Endothelial cell of umbilical vein (primary cell): ENCODE measurements around the gene SIGLEC9. TPM values are rescaled to one million over a fixed set of nuclear protein-coding genes. Genes with fewer than 3 reads are reported as not detected.

Experiments used
- BruUV-seq: library from RNA; stranded (reverse); fragments of 400-500 nt; replicated peaks from 2 replicates; lab custom pipeline; 2021; lab: Mats Ljungman, UMichigan
- CTCF ChIA-PET: fragments of 300-600, 350-600 bp; sonication (Branson Sonifier 250); formaldehyde crosslinking; loops from one replicate; lab custom pipeline; 2021; ENCODE audit warnings: antibody characterized with exemption, inconsistent platforms; lab: Charles Lee
- POLR2A ChIA-PET: fragments of 300-600, 350-600 bp; sonication (Branson Sonifier 250); formaldehyde crosslinking; loops from one replicate; lab custom pipeline; 2021; ENCODE audit warnings: antibody characterized with exemption, inconsistent platforms; lab: Charles Lee
- DNase-seq: peaks from one replicate; pipeline ENCODE4 v3.0.0-alpha.2; 2011; ENCODE audit warnings: low read depth, low spot score
- FAIRE-seq: peaks from 2 replicates; lab custom pipeline; 2011; peaks lifted over from hg19 to GRCh38; lab: Jason Lieb, UNC
- H2AFZ ChIP-seq: 2 replicates; pipeline ENCODE4 v1.6.0; 2012; ENCODE audit warnings: low read depth, low read length, control low read depth, inconsistent platforms
- H3K27ac ChIP-seq: 2 replicates; pipeline ENCODE4 v1.5.1; 2011; ENCODE audit warnings: low read depth, mild to moderate bottlenecking, control low read depth, low read length, moderate library complexity; ENCODE audit not compliant: insufficient read depth
- H3K27me3 ChIP-seq, 2 experiments: 2 replicates each; pipeline versions ENCODE4 v1.6.0 to v1.6.1; 2011; ENCODE audit warnings: low read length in 2 of 2, mixed read lengths in 1 of 2; ENCODE audit not compliant: control insufficient read depth in 2 of 2, insufficient read depth in 2 of 2
- H3K36me3 ChIP-seq, 2 experiments: 2 replicates in 1 of 2; 3 replicates in 1 of 2; pipeline ENCODE4 v1.5.1; 2011; ENCODE audit warnings: low read length in 2 of 2, mild to moderate bottlenecking in 1 of 2, moderate library complexity in 1 of 2; ENCODE audit not compliant: control insufficient read depth in 2 of 2, insufficient read depth in 2 of 2; ENCODE audit errors: extremely low read depth in 1 of 2
- H3K4me1 ChIP-seq: 3 replicates; pipeline ENCODE4 v1.5.1; 2011; ENCODE audit warnings: mild to moderate bottlenecking, low read length; ENCODE audit not compliant: control insufficient read depth, insufficient read depth; ENCODE audit errors: extremely low read depth
- H3K4me2 ChIP-seq: 2 replicates; pipeline ENCODE4 v1.6.1; 2011; ENCODE audit warnings: low read length, control low read depth, mixed read lengths; ENCODE audit not compliant: insufficient read depth
- H3K4me3 ChIP-seq, 3 experiments: fragments of 200-600 bp in 1 of 3; sonication (generic), shearing (Covaris generic) in 1 of 3; replicated peaks in 1 of 3; 2 replicates each; pipeline ENCODE4 v1.5.1; 2011 to 2016; ENCODE audit warnings: control low read depth in 3 of 3, low read length in 3 of 3, mild to moderate bottlenecking in 2 of 3, inconsistent platforms in 1 of 3, low read depth in 1 of 3, moderate library complexity in 1 of 3; ENCODE audit not compliant: insufficient read depth in 1 of 3
- H3K79me2 ChIP-seq: 2 replicates; pipeline ENCODE4 v1.6.0; 2012; ENCODE audit warnings: low read length, inconsistent platforms; ENCODE audit not compliant: control insufficient read depth, insufficient read depth
- H3K9ac ChIP-seq: replicated peaks from 2 replicates; pipeline ENCODE3; 2011; ENCODE audit warnings: low read length, control low read depth; ENCODE audit not compliant: insufficient read depth; ENCODE audit errors: extremely low read depth
- H3K9me1 ChIP-seq: replicated peaks from 3 replicates; pipeline ENCODE4 v1.6.0; 2011; ENCODE audit warnings: mild to moderate bottlenecking, low read length; ENCODE audit not compliant: control insufficient read depth, insufficient read depth; ENCODE audit errors: extremely low read depth
- H3K9me3 ChIP-seq: replicated peaks from 2 replicates; pipeline ENCODE4 v1.5.1; 2012; ENCODE audit warnings: low read length, inconsistent platforms; ENCODE audit not compliant: control insufficient read depth, insufficient read depth
- H4K20me1 ChIP-seq: replicated peaks from 2 replicates; pipeline ENCODE3; 2011; ENCODE audit warnings: mild to moderate bottlenecking, low read length; ENCODE audit not compliant: control insufficient read depth, insufficient read depth; ENCODE audit errors: extremely low read depth
- CTCF ChIP-seq, 2 donors: IDR thresholded peaks; 1 replicate in 1 of 2; 2 replicates in 1 of 2; pipeline ENCODE4 v1.5.1; 2011; ENCODE audit warnings: low read length in 2 of 2, mild to moderate bottlenecking in 2 of 2, moderate library complexity in 2 of 2, control low read depth in 1 of 2, inconsistent platforms in 1 of 2, low read depth in 1 of 2; ENCODE audit not compliant: insufficient read depth in 1 of 2; ENCODE audit errors: extremely low read depth in 1 of 2
- EZH2 ChIP-seq: IDR thresholded peaks from 2 replicates; pipeline ENCODE4 v1.6.1; 2012; ENCODE audit warnings: borderline replicate concordance, low read depth, mild to moderate bottlenecking, moderate library complexity, low read length, inconsistent platforms; ENCODE audit not compliant: severe bottlenecking
- JUN ChIP-seq: IDR thresholded peaks from 2 replicates; pipeline ENCODE4 v1.6.1; 2011; ENCODE audit warnings: borderline replicate concordance, low read depth; ENCODE audit not compliant: insufficient read length, insufficient read depth
- POLR2AphosphoS5 ChIP-seq: IDR thresholded peaks from 2 replicates; pipeline ENCODE4 v1.6.1; 2012; ENCODE audit warnings: low read depth, mild to moderate bottlenecking, control low read depth, low read length, moderate library complexity; ENCODE audit not compliant: insufficient read depth
- dilution Hi-C: fragments of 300-500 bp; cut with MboI; formaldehyde crosslinking; loops from one replicate; pipeline ENCODE4 v1.15.0; 2019; ENCODE audit warnings: low sequenced_read_pairs; ENCODE audit not compliant: extremely low pct_ligation_motif_present
- intact Hi-C: fragments of 100-400 bp; cut with micrococcal nuclease; formaldehyde crosslinking; loops from one replicate; pipeline ENCODE4 v1.10.0; 2022
- polyA plus RNA-seq, 4 experiments: library from polyadenylated mRNA; depleted of rRNA in 3 of 4; stranded (reverse) in 3 of 4; unstranded in 1 of 4; fragments of >200 nt; gene quantifications; 2 replicates each; pipeline versions ENCODE4 v1.2.1 to v1.2.3, GENCODE V29; 2011 to 2012; ENCODE audit warnings: missing spikeins in 1 of 4
- total RNA-seq: library from RNA; stranded (reverse); gene quantifications from 2 replicates; pipeline ENCODE4 v1.2.3, GENCODE V29; 2021

Gene SIGLEC9
- total and polyA plus RNA-seq, 2 donors (not counting 3 experiments of a cell fraction or from before 2014, with no cell fraction given): not detected

GRCh38 chr19:51158474-51159129 is 33.9 kb downstream of the SIGLEC9 start:
- peaks cover 0 to 4% of the 10 kb centered on the region in 2 experiments for H3K27me3 ChIP-seq
- FAIRE-seq (no peak), DNase-seq (peak; percentile 12)
- no peak overlapping the region for H3K27ac ChIP-seq
- dilution Hi-C loops (no loop called here), intact Hi-C loops (loop anchor here (1.0 kb wide), 2 partner anchors 11 to 101 kb away; no protein-coding TSS in a partner anchor)
- CTCF ChIA-PET: interaction anchor here (1.2 to 2.1 kb wide), 4 partner anchors 10 to 101 kb away, joined by 3 to 7 read pairs (median 4); no protein-coding TSS in a partner anchor
- no peaks in the 10 kb centered on the region for H3K4me1 ChIP-seq
- no peaks in the 10 kb centered on the region for H4K20me1 ChIP-seq
- no peak overlapping the region for H3K9ac ChIP-seq
- BruUV-seq: no TSS peak
- TF ChIP-seq CTCF (IDR thresholded peaks at IDR 0.05; ENCODE audit: extremely low read depth in 1 of 2, insufficient read depth in 1 of 2, low read depth in 1 of 2, low read length in 2 of 2) (peak; percentile 60 to 79), JUN (no peak)
- no peak overlapping the region for H3K4me2 ChIP-seq
- H3K4me3 ChIP-seq: no peak overlapping the region
- no peaks in the 10 kb centered on the region for H3K36me3 ChIP-seq
- no peaks in the 10 kb centered on the region for H3K79me2 ChIP-seq
- POLR2A ChIA-PET: no interaction called here
- H3K9me3 ChIP-seq: no peaks in the 10 kb centered on the region
- H2AFZ ChIP-seq: no peak overlapping the region
- H3K9me1 ChIP-seq: no peaks in the 10 kb centered on the region

- FAIRE-seq (no peak), DNase-seq (no peak)
- no peaks in the 10 kb centered on the region for H3K4me1 ChIP-seq
- POLR2A ChIA-PET: no interaction called here
- no peak overlapping the region for H2AFZ ChIP-seq
- no peak overlapping the region for H3K4me3 ChIP-seq
- no peaks in the 10 kb centered on the region for H3K36me3 ChIP-seq
- H3K9me3 ChIP-seq: no peaks in the 10 kb centered on the region
- H3K9ac ChIP-seq: no peak overlapping the region
- no peak for TF ChIP-seq POLR2AphosphoS5
- no peak for TF ChIP-seq EZH2
- no peak for TF ChIP-seq CTCF (IDR thresholded peaks at IDR 0.05; ENCODE audit: extremely low read depth in 1 of 2, insufficient read depth in 1 of 2, low read depth in 1 of 2, low read length in 2 of 2)
- dilution Hi-C loops (no loop called here), intact Hi-C loops (no loop called here)
- BruUV-seq: no TSS peak
- no peaks in the 10 kb centered on the region for H4K20me1 ChIP-seq
- no peaks in the 10 kb centered on the region for H3K9me1 ChIP-seq
- no peak overlapping the region for H3K27ac ChIP-seq
- H3K79me2 ChIP-seq: no peaks in the 10 kb centered on the region
- peaks cover 0 to 4% of the 10 kb centered on the region in 2 experiments for H3K27me3 ChIP-seq
- H3K4me2 ChIP-seq: no peak overlapping the region
- CTCF ChIA-PET: interaction anchor here (1.4 to 2.1 kb wide), 3 partner anchors 9 to 100 kb away, joined by 3 to 7 read pairs (median 5); no protein-coding TSS in a partner anchor
Observed at GRCh38 chr19:51159656-51160055, 35.0 kb downstream of the SIGLEC9 start.
